ENCODE measurements around the gene PAPLN.

- TF ChIP-seq, protein P1, sequence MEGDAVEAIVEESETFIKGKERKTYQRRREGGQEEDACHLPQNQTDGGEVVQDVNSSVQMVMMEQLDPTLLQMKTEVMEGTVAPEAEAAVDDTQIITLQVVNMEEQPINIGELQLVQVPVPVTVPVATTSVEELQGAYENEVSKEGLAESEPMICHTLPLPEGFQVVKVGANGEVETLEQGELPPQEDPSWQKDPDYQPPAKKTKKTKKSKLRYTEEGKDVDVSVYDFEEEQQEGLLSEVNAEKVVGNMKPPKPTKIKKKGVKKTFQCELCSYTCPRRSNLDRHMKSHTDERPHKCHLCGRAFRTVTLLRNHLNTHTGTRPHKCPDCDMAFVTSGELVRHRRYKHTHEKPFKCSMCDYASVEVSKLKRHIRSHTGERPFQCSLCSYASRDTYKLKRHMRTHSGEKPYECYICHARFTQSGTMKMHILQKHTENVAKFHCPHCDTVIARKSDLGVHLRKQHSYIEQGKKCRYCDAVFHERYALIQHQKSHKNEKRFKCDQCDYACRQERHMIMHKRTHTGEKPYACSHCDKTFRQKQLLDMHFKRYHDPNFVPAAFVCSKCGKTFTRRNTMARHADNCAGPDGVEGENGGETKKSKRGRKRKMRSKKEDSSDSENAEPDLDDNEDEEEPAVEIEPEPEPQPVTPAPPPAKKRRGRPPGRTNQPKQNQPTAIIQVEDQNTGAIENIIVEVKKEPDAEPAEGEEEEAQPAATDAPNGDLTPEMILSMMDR (conservative IDR thresholded peaks at IDR 0.05) = no peak
- TF ChIP-seq ZFX (IDR thresholded peaks at IDR 0.05) = no peak
Measured at GRCh38 chr14:73264885-73265720, 27.8 kb downstream of the PAPLN start.

Measured in C4-2B (cell line).